ENCODE measurements around the gene STRN3.

The STRN3 gene

DNA sequence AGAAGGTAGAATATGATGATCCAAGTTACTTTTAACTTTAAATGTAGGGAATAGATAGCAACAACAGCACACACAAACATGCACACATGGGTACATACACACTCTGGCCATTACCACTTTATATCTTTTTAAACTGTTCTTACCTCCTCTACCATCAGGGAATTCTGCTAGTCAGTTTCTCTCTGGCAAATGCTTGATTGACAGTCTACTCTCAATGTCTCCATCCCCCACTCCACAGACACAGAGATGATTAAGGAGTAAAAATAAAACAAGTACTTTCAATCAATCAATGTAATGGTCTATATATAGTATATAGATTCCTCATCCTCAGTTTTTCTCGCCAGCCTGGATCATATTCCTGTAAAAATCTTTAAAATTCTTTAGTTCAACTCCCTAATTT lies 16.1 kb upstream of the STRN3 start:
- no peak for DNase-seq
- intact Hi-C loops (cut with DNase I), result no loop called here

DNA sequence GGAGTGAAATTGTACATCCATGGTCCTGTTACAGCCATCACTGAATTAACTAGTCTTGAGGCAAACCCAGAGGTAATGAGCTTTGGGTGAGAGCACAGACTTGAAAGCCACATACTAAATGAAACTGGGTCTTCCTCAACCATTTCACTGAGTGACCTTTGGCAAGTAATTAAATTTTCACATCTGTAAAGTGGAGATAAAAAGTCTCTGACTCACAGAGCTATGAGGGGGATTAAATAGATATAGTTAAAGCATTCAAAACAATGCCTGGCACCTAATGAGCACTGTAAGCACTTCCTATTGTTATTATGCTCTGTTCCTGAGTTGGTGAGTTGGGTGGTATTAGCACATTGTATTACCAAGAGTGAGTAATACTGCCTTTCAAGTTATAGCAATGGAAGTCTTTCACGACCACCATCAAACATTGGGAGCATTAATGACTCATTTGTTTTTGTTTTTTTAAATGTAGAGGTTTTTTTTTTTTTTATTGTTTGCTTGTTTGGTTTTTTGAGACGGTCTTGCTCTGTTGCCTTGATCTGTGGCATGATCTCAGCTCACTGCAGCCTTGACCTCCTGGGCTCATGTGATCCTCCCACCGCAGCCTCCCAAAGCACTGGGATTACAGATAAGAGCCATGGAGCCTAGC lies 12.5 kb upstream of the STRN3 start:
- intact Hi-C loops (cut with DNase I), result no loop called here
- no peak for DNase-seq

DNA sequence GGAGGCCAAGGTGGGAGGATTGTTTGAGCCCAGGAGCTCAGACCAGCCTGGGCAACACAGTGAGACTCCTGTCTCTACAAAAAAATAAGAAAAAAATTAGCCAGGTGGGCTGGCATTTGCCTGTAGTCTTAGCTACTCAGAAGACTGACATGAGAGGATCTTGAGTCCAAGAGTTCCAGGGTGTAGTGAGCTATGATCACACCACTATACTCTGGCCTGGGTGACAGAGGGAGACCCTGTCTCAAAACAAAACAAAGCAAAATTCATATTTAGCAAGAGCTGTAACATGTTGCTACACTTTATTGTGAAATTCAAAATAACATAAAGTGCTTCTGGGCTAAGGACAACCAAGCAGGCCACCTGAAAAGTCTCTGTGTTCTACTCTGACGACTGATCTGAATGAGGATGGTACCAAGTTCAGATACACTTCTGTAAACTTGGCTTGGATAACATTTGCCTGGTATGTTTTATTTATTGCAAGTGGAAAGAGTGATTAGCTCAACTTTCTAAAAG lies 11.6 kb upstream of the STRN3 start:
- intact Hi-C loops (cut with DNase I), result no loop called here
- no peak for DNase-seq

- intact Hi-C loops (cut with DNase I), result no loop called here
- DNase-seq, result no peak
These were observed 10.4 kb upstream of the STRN3 start for GRCh38 chr14:31036552-31036951.

DNA sequence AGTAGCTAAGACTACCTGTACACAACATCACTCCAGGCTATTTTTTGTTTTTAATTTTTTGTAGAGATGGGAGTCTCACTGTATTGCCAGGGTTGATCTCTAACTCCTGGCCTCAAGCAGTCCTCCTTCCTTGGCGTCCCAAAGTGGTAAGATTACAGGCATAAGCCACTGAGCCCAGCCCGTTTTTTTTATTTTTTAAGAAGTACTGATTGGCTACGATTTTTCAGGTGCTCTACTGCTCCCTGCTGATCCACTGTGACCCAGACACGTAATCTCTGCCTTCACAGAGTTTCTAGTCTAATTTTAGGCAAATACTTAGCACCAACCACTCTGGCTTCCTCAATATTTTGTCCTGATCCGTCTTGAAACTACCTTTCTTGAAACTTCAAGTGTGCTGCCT lies 4.3 kb upstream of the STRN3 start:
- intact Hi-C loops (cut with DNase I), result no loop called here
- DNase-seq, result no peak

DNA sequence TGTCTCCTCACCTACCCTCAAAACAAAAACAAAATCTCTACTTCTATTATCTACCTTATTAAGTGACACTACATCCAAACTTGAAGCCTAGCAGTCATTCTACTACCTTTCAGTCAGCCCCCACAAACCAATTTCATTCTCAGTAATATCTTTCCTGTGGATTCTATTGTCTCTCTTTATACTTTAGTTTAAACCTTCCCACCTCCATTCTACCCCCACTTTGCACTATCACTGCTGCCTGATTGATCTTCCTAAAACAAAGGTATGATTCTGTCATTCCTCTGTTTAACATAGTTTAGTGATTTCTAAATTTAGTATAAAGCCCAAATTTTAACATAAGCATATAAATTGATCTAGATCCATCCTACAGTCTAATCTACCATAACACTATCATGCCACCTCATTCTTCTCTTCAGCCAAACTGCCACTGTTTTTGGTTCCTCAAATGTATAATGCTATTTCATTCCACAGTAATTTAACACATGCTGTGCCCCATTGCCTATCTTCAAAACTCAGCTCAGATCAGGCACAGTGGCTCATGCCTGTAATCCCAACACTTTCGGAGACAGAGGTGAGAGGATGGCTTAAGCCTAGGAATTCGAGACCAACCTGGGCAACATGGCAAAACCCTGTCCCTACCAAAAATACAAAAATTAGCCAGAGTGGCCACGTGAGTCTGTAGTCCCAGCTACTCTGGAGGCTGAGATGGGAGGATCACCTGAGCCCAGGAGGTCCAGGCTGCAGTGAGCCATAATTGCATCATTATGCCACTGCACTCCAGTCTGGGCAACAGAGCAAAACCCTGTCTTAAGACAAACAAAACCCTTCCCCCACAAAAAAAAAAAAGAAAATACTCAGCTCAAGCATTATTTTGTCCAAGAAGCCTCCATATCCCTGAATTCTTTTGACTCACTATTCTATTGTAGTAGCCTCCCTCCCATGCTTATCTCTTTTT lies 3.1 kb upstream of the STRN3 start:
- peak in 2 of 42 donors; percentile 25 to 34 for DNase-seq
- intact Hi-C loops (cut with DNase I), result loop anchor here (5.0 kb wide), 1 partner anchor 178 kb away; the partner anchor contains the start of gene HECTD1

DNA sequence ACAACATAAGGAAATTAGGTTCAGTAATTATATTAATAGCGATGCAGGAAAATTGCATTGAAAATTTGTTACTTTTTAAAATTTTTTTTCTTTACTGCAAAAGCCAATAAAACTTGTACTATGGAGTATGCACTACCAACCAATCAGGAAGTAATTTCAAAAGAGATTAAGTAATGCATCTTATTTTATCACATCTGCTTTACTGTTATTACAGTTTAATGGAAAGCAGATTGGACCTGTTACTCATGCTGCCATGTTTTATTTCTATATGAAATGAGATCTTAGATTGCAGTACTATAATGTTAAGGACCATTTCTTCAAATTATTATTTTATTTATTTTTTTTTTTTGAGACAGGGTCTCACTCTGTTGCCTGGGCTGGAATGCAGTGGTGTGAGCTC lies 1.7 kb upstream of the STRN3 start:
- intact Hi-C loops (cut with DNase I), result loop anchor here (5.0 kb wide), 1 partner anchor 179 kb away; the partner anchor contains the start of gene HECTD1
- DNase-seq, result no peak

- intact Hi-C loops (cut with DNase I), result loop anchor here (5.0 kb wide), 1 partner anchor 181 kb away; the partner anchor contains the start of gene HECTD1
- peak; percentile 96 to 99 (median 98) for DNase-seq
These were observed 464 bp upstream of the STRN3 start for GRCh38 chr14:31026450-31027235.

DNA sequence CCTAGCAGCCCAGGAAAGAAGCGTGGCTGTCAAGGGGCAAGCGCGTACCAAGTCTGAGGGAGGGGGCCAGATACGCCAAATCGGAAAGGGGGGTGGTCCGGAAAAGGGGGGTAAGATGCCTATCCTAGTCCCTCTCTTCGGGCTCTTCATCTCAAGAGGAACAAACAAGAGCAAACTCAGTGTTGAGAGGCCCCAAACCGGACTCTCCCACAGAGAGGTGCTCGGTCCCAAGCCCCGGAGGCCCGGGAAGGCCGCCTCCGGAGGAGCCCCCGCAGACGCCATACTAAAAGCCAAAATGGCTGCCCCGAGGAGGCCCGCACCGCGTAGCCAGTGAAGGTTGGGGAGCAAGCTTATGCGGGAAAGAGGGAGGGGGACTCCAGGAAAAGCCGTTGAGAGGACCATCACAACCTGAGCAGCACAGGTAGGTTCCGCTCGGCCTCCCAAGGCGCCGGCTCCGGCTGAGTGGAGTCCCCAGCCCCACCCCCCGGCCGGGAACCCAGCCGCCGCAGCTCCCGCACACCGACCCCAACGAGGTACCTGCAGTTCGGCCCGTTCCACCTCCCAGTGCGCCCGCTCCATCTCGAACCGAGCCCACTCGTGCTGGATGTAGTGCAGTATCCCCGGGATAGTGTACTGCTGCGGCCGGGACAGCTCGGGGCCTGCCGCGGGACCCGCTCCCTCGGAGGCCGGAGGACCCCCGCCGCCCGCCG lies 657 bp downstream of the STRN3 start, which contains the start of gene AP4S1:
Gene AP4S1, plus strand, starts transcription at position 283 of the 710 bp plus-strand sequence. CDS start 40,548 bp downstream, outside the sequence.
- intact Hi-C loops (cut with DNase I), result loop anchor here (5.0 kb wide), 1 partner anchor 182 kb away; the partner anchor contains the start of gene HECTD1

DNA sequence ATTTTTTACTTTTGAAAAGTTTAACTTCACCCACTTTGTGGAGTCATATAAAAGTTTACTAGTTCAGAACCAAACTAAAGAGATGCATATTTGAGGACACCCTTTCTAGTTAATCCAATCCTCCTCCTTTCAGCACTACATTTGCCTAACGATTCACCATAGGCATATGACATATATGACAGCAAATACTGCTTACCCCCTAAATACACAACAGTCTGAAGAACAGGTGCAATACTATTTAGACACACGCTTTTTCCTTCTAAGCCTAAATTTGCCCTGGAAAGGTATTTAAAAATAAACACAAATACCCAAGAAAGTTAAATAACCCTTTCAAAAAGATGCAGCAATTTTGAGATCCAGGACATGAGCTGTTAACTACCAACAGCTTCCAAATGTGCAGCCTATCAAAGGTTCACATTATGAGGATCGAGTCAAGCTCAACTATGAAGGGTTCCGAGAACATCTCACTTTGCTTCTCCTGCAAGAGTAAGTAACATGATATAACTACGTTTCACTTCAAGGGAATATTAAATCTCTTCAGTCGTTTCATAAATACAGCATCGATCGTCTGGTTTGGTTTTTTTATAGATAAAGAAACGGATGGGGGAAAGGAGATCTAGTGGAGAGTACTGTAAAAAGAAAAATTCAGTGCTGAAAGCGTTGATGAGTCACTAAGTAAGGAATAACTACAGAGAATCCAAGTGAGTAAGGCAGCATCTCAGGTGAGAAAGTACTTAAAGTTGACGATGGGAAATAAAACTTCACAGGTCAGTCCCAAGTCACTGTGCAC lies 1.4 kb downstream of the STRN3 start:
- intact Hi-C loops (cut with DNase I), result loop anchor here (5.0 kb wide), 1 partner anchor 183 kb away; the partner anchor contains the start of gene HECTD1
- DNase-seq, result no peak

More for the DNA sequence above, 657 bp downstream of the STRN3 start, which contains the start of gene AP4S1:
- DNase-seq, result peak; percentile 3 to 78 (median 56)

- no peak for DNase-seq
These were observed 2.1 kb downstream of the STRN3 start for GRCh38 chr14:31024010-31024480.

GRCh38 chr14:31022386-31022785 lies 3.8 kb downstream of the STRN3 start:
- DNase-seq, result no peak
- intact Hi-C loops (cut with DNase I), result no loop called here

More at GRCh38 chr14:31024010-31024480, 2.1 kb downstream of the STRN3 start:
- intact Hi-C loops (cut with DNase I), result no loop called here

DNA sequence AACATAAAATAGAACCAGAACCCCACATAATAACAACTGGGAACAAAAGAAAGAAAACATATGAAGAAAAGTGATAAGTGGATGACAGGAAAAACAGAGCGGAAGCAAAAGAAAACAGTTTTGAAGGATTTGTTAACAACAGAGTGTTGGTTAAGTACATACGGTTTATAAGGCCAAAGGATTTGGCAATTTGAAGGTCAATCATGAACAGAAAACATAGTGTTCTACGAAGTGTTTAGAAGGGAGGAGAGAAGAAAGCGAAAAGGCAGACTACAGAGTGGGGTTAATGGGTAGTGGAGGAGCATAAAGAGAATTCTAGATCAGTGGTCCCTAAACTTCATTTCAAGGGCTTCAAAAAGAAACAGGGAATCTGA lies 4.6 kb downstream of the STRN3 start:
- DNase-seq, result no peak
- intact Hi-C loops (cut with DNase I), result no loop called here

DNA sequence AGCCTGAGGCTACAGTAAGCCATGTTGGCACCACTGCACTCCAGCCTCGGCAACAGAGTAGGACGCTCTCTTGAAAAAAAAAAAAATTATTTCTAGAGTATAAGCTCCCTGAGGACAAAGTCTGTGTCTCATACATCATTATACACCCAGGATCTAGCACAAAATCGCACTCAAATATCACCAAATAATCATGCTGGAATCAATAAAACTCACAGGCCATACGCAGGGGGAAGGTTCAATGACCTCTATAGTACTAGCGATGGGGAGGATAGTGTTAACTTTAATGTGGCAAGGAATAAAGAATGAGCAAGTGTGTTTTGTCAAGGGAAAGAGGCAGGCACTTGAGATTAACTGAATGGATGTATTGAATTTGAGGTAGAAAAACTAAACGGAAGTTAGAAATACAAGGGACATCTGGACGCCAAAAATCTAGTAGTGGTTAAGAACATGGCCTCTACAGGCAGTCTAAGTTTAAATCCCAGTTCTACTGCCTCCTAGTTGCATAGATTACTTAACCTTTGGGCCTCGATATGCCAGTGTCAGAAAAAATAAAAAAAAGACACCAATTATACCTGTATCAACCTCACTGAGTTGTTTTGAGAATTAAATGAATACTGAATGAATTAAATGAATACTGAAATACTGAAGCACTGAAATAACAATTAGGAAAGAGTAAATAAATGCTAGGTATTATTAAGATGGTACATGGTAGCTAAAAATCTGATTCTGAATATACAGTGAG lies 5.2 kb downstream of the STRN3 start:
- no peak for DNase-seq
- intact Hi-C loops (cut with DNase I), result no loop called here

DNA sequence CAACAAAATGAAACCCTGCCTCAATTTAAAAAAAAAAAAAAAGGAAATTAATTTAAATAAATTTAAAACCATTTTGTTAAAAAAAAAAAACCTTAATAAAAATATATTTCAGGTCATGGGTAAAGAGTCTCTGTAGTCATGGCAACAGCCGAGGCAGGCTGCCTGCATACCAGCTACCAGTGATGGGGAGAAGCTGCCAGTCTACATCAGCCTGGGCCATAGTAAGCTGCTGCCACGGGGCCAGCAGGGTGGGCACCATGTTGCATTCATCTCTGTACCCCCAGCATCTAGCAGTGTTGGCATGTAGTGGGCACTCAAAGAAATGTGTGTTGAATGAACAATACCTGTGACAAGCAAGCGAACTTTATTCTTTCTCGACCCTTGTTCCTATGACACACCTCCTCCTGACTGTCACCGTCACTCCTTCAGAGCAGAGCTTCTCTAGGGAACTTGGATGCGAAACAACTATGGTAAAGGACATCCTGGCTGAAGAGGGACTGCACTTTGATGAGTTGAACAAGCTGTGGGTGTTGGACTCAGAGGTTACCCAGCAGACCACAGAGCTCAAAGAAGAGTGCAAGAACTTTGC lies 8.0 kb downstream of the STRN3 start:
- DNase-seq, result peak in 28 of 42 donors; percentile 5 to 63 (median 26)
- intact Hi-C loops (cut with DNase I), result no loop called here

- intact Hi-C loops (cut with DNase I), result no loop called here
These were observed 12.3 kb downstream of the STRN3 start for GRCh38 chr14:31013841-31014240.

More at GRCh38 chr14:31013841-31014240, 12.3 kb downstream of the STRN3 start:
- no peak for DNase-seq
